OCI-LY1 (cell line): ENCODE results near the gene SUMO4.

Experiments
- H2AFZ ChIP-seq: fragments of 200-600 bp; sonication (generic), shearing (Covaris generic); 2 replicates; pipeline ENCODE4 v1.6.0; 2014; ENCODE audit warnings: antibody characterized with exemption, mild to moderate bottlenecking, low read length
- H3F3A ChIP-seq: fragments of 200-600 bp; sonication (generic), shearing (Covaris generic); 2 replicates; pipeline ENCODE4 v1.6.0; 2014; ENCODE audit warnings: mild to moderate bottlenecking, antibody characterized with exemption, low read length, moderate library complexity; ENCODE audit not compliant: insufficient read depth
- H3K27ac ChIP-seq: fragments of 200-600 bp; sonication (generic); 2 replicates; pipeline ENCODE4 v1.5.1; 2014; ENCODE audit warnings: low read length, mixed run types, mild to moderate bottlenecking, low read depth; ENCODE audit not compliant: poor library complexity, severe bottlenecking
- H3K27me3 ChIP-seq: fragments of 200-600 bp; sonication (generic); 2 replicates; pipeline ENCODE4 v1.6.0; 2014; ENCODE audit warnings: antibody characterized with exemption, mild to moderate bottlenecking, low read length, moderate library complexity; ENCODE audit not compliant: insufficient read depth
- H3K36me3 ChIP-seq: fragments of 200-600 bp; sonication (generic); 2 replicates; pipeline ENCODE4 v1.6.1; 2014; ENCODE audit warnings: mild to moderate bottlenecking, antibody characterized with exemption, low read length, moderate library complexity, mixed read lengths; ENCODE audit not compliant: insufficient read depth
- H3K4me1 ChIP-seq: fragments of 200-600 bp; sonication (generic); 2 replicates; pipeline ENCODE4 v1.5.1; 2014; ENCODE audit warnings: mild to moderate bottlenecking, low read length, moderate library complexity; ENCODE audit not compliant: insufficient read depth, severe bottlenecking
- H3K4me2 ChIP-seq: fragments of 200-600 bp; sonication (generic), shearing (Covaris generic); 2 replicates; pipeline ENCODE4 v1.6.1; 2014; ENCODE audit warnings: low read length
- H3K4me3 ChIP-seq: fragments of 200-600 bp; sonication (generic); 2 replicates; pipeline ENCODE4 v1.5.1; 2014; ENCODE audit warnings: low read length, low read depth, mild to moderate bottlenecking, mixed read lengths; ENCODE audit not compliant: poor library complexity, severe bottlenecking
- H3K79me2 ChIP-seq: fragments of 200-600 bp; shearing (Covaris generic); 2 replicates; pipeline ENCODE4 v1.6.1; 2016; ENCODE audit warnings: mixed run types, low read length, mixed read lengths; ENCODE audit not compliant: insufficient read depth
- H3K9ac ChIP-seq: fragments of 200-600 bp; sonication (generic), shearing (Covaris generic); 2 replicates; pipeline ENCODE4 v1.6.1; 2014; ENCODE audit warnings: mild to moderate bottlenecking, low read length, mixed read lengths
- H3K9me2 ChIP-seq: fragments of 200-600 bp; sonication (generic), shearing (Covaris generic); 2 replicates; pipeline ENCODE4 v1.6.1; 2014; ENCODE audit warnings: low read depth, mild to moderate bottlenecking, low read length, mixed read lengths
- H3K9me3 ChIP-seq: fragments of 200-600 bp; shearing (Covaris generic); 2 replicates; pipeline ENCODE4 v1.6.1; 2014; ENCODE audit warnings: low read length, mixed read lengths
- H4K20me1 ChIP-seq: fragments of 200-600 bp; sonication (generic), shearing (Covaris generic); 2 replicates; pipeline ENCODE4 v1.6.0; 2016; ENCODE audit warnings: mild to moderate bottlenecking, low read length; ENCODE audit not compliant: insufficient read depth
- CTCF ChIP-seq: fragments of 200-600 bp; sonication (generic), shearing (Covaris generic); IDR thresholded peaks from 2 replicates; pipeline ENCODE4 v1.5.1; 2017; ENCODE audit warnings: mild to moderate bottlenecking, antibody characterized with exemption, low read length, moderate library complexity, mixed read lengths
- EZH2 ChIP-seq: fragments of 200-600 bp; sonication (generic), shearing (Covaris generic); IDR thresholded peaks from 2 replicates; pipeline ENCODE4 v1.8.0; 2017; ENCODE audit warnings: borderline replicate concordance, mixed run types, mild to moderate bottlenecking, antibody characterized with exemption, low read length, moderate library complexity, mixed read lengths

SUMO4 gene

GRCh38 chr6:149385998-149386646 lies 13.9 kb upstream of the SUMO4 start:
- TF ChIP-seq EZH2 (no peak), CTCF (no peak)
- Histone ChIP-seq H4K20me1 (no peaks in the 10 kb centered on the region), H3F3A (no peaks in the 10 kb centered on the region), H3K4me2 (no peak overlapping the region), H3K79me2 (no peaks in the 10 kb centered on the region), H3K36me3 (peaks cover 74% of the 10 kb centered on the region), H3K4me1 (no peaks in the 10 kb centered on the region), H3K27me3 (no peaks in the 10 kb centered on the region), H3K9ac (no peak overlapping the region), H2AFZ (no peak overlapping the region), H3K4me3 (no peak overlapping the region), H3K9me2 (no peaks in the 10 kb centered on the region), H3K27ac (no peak overlapping the region), H3K9me3 (peaks cover 29% of the 10 kb centered on the region)

- Histone ChIP-seq H3K36me3 (peaks cover 75% of the 10 kb centered on the region), H3K4me2 (no peak overlapping the region), H4K20me1 (no peaks in the 10 kb centered on the region), H3K4me3 (no peak overlapping the region), H3K9me2 (no peaks in the 10 kb centered on the region), H3K4me1 (no peaks in the 10 kb centered on the region), H3K27ac (no peak overlapping the region), H2AFZ (no peak overlapping the region), H3K79me2 (0 out of 2 replicates have a peak, but pooled peaks cover 4% of the 10 kb centered on the region), H3K9me3 (peaks cover 29% of the 10 kb centered on the region), H3K27me3 (no peaks in the 10 kb centered on the region), H3K9ac (no peak overlapping the region), H3F3A (no peaks in the 10 kb centered on the region)
- TF ChIP-seq CTCF (no peak), EZH2 (no peak)
These were observed 12.1 kb upstream of the SUMO4 start for GRCh38 chr6:149387779-149388512.

- no peaks in the 10 kb centered on the region for H3K4me1 ChIP-seq
- H2AFZ ChIP-seq = no peak overlapping the region
- H3K9ac ChIP-seq = no peak overlapping the region
- 0 out of 2 replicates have a peak, but pooled peaks cover 6% of the 10 kb centered on the region for H3K79me2 ChIP-seq
- no peaks in the 10 kb centered on the region for H3K27me3 ChIP-seq
- no peaks in the 10 kb centered on the region for H3K9me2 ChIP-seq
- no peaks in the 10 kb centered on the region for H3F3A ChIP-seq
- H3K9me3 ChIP-seq = peaks cover 27% of the 10 kb centered on the region
- no peak overlapping the region for H3K4me2 ChIP-seq
- no peak overlapping the region for H3K27ac ChIP-seq
- H3K4me3 ChIP-seq = no peak overlapping the region
- TF ChIP-seq EZH2 = no peak
- no peak for TF ChIP-seq CTCF
- H4K20me1 ChIP-seq = no peaks in the 10 kb centered on the region
- H3K36me3 ChIP-seq = peaks cover 67% of the 10 kb centered on the region
These were observed 10.4 kb upstream of the SUMO4 start for GRCh38 chr6:149389509-149390297.
